Stimulated activated CD8-positive, alpha-beta memory T cell treated with anti-CD3 and anti-CD28 coated beads, Interleukin-12 subunit alpha, Interleukin-12 subunit beta, amount 100 ng/mL, for 1 hour (primary cell): ENCODE measurements around the gene NELL1.
"Not testable (repeated sequence)": the region's sequence is repeated elsewhere in the genome, so short reads cannot be mapped to it uniquely, and the experiment has no call there.

Source experiments
- DNase-seq: peaks from one replicate; pipeline ENCODE4 v3.0.0-alpha.2; 2020; ENCODE audit warnings: low read depth

NELL1 gene

DNA sequence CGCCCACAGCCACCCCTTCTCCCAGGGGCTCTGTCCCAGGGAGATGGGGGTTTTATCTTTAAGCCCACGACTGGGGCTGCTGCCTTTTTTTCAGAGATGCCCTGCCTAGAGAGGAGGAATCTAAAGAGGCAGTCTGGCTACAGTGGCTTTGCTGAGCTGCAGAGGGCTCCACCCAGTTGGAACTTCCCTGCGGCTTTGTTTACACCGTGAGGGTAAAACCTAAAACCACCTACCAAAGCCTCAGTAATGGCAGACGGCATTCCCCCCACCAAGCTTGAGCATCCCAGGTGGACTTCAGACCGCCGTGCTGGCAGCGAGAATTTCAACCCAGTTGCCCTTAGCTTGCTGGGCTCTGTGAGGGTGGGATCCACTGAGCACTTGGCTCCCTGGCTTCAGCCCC lies 535.8 kb downstream of the NELL1 start:
- DNase-seq, result no peak

GRCh38 chr11:21225860-21226259 lies 556.5 kb downstream of the NELL1 start:
- DNase-seq, result no peak

GRCh38 chr11:21229224-21229623 lies 559.8 kb downstream of the NELL1 start:
- DNase-seq, result no peak

GRCh38 chr11:21250196-21250595 lies 580.8 kb downstream of the NELL1 start:
- DNase-seq, result no peak

- DNase-seq, result no peak
These were observed 584.7 kb downstream of the NELL1 start for GRCh38 chr11:21254055-21254454.

DNA sequence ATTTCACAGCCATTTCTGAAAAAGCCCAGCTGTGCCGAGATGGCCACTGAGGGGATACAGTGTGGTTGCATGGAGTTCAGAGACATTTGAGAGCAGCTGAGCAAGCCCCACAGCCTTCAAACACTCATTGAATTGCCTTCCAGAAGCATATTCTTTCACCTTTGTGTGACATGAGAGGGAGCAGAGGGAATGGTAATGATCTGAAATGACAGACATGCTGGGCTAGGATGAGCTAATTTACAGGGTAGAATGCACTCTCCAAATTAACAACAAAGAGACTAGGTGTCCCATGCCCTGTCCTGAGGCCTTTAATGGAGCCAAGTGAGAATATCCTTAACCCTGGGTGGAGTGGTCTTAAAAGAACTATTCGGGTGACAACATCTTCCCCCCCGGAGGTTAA lies 585.4 kb downstream of the NELL1 start:
- no peak for DNase-seq

DNA sequence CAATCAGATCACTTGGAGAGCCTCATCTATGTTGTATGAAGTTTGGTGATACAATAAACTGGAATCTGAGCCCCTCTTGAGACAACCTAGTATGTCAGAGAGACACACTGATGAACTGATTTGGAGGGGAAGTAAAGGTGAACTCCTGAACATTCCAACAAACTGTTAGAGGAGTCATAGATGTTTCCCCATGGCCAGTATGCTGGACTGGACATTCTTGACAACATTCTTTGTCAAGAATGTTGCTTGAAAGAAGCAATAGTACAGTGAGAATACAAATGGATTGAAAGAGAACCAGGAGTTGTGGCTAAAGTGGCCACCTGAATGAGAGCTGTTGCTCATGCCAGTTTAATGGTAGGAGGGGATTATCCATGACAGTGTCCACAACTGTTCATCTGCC lies 588.1 kb downstream of the NELL1 start:
- DNase-seq, result no peak

DNA sequence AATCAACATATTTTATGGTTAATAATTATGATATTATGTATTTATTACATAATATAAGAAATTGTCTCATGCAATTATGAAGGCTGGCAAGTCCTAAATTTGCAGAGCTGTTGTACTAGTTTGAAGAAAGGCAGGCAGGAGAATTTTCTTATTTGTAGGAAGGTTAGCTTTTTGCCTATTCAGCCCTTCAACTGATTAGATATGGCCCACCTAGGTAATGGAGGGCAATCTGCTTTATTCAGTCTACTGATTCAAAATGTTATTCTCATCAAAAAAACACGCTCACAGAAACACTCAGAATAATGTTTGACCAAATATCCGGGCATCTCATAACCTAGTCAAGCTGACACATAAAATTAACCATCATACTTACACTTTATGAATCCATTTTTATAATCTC lies 589.0 kb downstream of the NELL1 start:
- DNase-seq, result no peak

GRCh38 chr11:21260101-21260500 lies 590.7 kb downstream of the NELL1 start:
- DNase-seq, result no peak

DNA sequence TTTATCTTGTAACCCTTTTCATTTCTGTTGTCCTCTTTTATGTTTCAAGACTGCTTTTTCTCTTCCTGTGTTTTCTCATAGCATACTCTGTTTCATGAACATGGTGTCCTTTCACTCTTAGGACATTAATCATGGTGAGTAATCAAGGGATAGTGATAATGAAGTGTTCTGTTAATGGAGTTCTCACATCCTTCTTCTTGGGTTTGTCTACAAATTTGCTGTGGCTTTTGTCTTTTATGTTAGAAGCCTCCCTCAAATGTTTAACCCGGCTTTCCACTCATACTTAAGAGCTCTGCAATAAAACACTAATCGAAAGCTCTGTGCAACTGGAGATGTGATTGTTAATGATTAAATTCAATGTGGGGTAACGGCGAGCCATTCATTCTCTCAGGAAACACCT lies 593.6 kb downstream of the NELL1 start:
- DNase-seq, result no peak

DNA sequence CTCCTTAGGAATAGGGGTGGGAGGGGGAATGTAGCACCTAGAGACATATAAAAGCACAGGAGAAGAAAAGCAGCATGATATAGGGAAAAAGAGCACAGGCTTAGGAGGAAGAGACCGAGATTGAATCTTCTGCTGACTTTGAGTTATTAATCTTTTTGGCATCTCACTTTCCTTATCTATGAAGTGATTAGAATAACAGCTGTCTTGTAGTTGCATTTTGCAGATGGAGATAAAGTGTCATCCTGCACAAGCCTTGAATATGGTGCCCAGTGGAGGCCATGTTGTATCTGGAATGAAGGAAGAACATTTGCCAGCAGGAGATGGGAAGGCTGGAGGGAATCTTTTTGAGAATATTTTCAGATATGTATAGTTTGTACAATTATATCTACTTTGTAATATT lies 594.7 kb downstream of the NELL1 start:
- no peak for DNase-seq

DNA sequence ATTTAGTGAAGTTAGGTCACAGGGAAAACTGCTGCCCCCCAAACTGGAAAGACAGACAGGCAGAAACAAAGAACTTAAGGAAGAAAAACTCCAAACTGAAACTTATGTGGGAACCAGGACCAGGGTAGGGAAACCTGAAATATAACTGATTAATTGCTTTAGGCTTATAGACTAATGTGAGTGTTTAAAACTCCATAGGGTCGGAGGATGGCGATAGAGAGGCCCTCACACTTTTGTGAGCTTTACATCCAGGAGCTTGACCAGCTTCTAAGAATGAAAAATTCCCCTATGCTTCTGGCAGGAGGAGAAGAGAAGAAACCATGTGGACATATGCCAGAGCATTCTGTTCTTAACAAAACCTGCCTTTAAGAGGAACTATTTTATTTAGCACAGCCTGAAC lies 598.6 kb downstream of the NELL1 start:
- DNase-seq, result no peak

- DNase-seq, result not testable (repeated sequence)
These were observed 602.8 kb downstream of the NELL1 start for GRCh38 chr11:21272139-21272538.

GRCh38 chr11:21278840-21279239 lies 609.5 kb downstream of the NELL1 start:
- no peak for DNase-seq

DNA sequence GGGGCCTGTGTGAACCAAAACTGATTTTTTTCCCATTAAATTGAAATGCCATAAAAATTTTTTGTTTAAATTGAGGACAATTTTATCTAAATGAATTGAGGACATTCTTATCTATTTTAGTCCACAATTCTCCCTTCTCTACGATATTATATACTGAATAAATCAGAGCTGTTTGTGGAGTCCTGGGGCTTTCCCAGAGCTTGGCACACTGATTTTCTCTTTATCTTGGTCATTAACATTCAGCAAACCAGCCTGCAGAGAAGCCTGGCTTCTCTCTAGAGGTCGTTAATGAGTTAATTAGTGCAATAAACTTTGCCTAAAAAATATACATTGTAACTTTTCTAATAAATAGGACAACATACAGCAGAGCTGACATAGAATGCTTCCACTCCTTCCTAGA lies 615.7 kb downstream of the NELL1 start:
- DNase-seq, result no peak

GRCh38 chr11:21289686-21290085 lies 620.3 kb downstream of the NELL1 start:
- no peak for DNase-seq

- DNase-seq, result no peak
These were observed 626.1 kb downstream of the NELL1 start for GRCh38 chr11:21295508-21295907.

DNA sequence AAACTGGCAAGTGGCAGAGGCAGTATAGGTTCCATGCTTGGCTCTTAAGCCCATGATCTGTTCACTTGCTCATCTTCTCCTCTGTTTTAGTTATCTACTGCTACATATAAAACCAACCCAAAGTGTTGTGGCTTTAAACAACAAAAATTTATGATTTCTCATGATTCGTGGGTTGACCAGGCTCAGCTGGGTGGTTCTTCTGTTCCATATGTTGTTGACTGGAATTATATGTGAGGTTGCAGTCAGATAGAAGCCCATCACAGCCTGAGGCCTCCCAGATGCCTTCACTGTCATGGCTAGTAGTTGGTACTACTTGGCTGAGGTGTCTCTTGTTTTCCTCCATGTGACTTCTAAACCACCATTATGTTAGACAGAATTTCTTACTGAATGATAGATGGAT lies 632.6 kb downstream of the NELL1 start:
- no peak for DNase-seq

DNA sequence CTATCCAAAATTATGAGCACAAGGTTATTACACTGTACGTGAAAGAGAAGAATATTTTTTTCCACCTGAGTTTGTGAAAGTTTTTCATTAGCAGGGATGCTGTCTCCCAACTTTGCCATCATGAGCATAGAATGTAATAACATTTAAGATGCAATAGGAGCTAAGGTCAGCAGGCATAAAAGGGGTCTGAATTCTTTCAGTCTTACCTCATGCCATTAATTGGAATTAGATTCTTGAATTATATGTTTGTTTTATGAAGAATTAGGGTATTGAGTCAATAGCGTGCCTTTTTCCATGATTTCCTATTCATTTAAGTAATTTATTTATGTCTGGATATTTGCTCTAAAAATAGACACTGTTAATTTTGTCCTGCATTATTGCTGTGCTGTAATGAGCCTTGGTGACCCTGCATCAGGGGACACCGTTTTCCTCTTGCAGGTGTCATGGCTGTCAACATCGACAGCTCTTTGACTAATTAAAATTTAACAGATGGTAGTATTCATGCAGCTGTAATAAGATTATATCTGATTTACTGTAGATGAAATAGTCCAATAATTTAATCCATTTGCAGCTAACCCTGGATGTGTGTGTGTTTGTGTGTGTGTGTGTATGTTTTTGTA lies 637.5 kb downstream of the NELL1 start:
- no peak for DNase-seq

DNA sequence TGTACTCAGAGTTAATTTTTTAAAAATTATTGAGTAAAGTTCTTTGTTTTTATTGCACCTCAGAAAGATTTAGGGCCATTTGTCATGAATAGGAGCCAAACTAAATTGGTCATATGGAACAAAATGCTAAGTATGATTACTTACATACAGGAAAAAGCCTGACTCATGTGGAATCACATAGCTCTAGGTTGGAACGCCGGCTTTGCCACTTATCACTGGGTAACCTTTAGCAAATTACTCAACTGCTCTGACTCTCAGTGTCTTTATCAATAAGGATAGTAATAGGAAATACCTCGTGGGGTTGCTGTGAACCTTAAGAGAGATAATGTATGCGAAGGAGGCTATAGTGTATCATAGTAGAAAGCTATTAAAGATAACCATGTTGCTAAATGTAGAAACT lies 638.5 kb downstream of the NELL1 start:
- no peak for DNase-seq

DNA sequence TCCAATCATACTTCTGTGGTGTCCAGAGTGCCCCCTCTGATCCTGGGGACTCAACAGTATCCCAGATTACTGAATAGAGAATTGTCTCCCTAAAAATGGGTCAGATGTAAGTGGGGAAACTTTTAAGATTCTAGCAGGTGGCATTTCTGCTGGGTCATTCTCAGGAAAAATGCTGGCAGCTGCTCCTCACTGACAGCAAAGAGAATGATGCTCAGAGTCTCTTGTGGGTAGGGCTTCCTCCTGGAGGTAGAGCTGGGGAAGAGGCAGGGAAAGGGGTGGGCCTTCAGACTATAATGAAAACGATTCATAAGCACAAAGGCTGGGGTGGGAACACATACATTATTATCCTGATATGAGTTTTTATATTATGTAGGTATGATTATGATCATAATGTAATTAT lies 647.2 kb downstream of the NELL1 start:
- DNase-seq, result no peak

DNA sequence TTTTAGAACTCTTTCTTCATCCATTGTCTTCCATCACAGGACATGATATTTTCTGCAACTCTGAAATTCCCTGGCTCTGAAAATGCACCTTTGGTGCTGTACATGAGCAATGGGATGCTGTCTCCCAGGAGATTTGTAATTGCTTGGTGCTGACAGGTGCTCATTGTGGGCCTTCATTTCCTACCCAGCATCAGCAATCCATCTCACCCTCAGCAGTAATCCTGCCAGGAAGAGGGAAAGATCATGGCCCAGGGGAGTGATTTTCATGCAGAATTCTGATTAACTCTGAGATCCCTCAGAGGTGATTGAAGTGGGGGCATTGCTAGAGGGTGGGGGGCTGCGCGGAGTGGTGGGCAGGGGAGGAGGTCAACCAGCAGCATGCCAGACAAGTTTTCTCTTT lies 651.7 kb downstream of the NELL1 start:
- DNase-seq, result no peak

DNA sequence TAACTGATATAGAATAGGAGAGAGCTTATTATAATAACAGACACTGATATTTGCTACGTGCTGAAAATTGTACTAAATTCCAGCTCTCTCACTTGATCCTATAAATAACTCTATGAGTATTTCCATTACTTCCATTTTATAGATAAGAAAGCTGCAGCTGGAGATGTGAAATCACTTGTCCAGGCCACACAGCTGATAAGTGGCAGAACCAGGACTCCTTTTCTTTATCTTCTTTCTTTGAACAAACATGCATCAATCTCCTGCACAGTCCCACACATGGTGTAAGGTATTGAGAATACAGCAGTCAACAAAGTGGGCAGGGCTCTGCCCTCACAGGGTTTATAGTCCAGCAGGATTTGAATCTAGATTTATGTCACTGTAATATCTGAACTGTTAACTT lies 652.1 kb downstream of the NELL1 start:
- DNase-seq, result no peak

GRCh38 chr11:21323617-21324016 lies 654.2 kb downstream of the NELL1 start:
- no peak for DNase-seq

GRCh38 chr11:21343204-21343603 lies 673.8 kb downstream of the NELL1 start:
- no peak for DNase-seq
